Caki2 (cell line): ENCODE results near the gene PCDHGB2. TPM values are rescaled to one million over a fixed set of nuclear protein-coding genes. Genes with fewer than 3 reads are reported as not detected.
"Not testable (repeated sequence)": the region's sequence is repeated elsewhere in the genome, so short reads cannot be mapped to it uniquely, and the experiment has no call there.

Experiments
- DNase-seq: peaks from one replicate; pipeline ENCODE4 v3.0.0-alpha.2; 2015; ENCODE audit warnings: low read depth
- in situ Hi-C: cut with HindIII; loops from 2 replicates; pipeline ENCODE4 v1.10.0; 2016; ENCODE audit warnings: low sequenced_read_pairs, low pct_unique_long_range_greater_than_20kb, mixed read lengths
- total RNA-seq: library from RNA; depleted of rRNA; stranded (reverse); fragments of >200 nt; shearing (Covaris generic); gene quantifications from 2 replicates; pipeline ENCODE4 v1.2.3, GENCODE V29; 2014; ENCODE audit warnings: low replicate concordance

The PCDHGB2 gene
- total RNA-seq, 1 experiment from 2014 or later = 0.34 TPM

DNA sequence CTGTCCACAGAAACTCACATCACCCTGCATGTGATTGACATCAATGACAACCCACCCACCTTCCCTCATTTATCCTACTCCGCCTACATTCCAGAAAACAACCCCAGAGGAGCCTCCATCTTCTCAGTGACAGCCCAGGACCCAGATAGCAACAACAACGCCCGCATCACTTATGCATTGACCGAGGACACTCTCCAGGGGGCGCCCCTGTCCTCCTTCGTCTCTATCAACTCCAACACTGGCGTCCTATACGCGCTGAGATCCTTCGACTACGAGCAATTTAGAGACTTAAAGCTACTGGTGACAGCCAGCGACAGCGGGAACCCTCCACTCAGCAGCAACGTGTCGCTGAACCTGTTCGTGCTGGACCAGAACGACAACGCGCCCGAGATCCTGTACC, 14.5 kb upstream of the PCDHGB2 start:
- no peak for DNase-seq
- in situ Hi-C loops = no loop called here

DNA sequence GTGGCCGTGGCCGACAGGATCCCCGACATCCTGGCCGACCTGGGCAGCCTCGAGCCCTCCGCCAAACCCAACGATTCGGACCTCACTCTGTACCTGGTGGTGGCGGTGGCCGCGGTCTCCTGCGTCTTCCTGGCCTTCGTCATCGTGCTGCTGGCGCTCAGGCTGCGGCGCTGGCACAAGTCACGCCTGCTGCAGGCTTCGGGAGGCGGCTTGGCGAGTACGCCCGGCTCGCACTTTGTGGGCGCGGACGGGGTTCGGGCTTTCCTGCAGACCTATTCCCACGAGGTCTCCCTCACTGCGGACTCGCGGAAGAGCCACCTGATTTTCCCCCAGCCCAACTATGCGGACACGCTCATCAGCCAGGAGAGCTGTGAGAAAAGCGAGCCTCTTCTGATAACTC, 13.8 kb upstream of the PCDHGB2 start:
- DNase-seq, in situ Hi-C loops: not testable (repeated sequence)

DNA sequence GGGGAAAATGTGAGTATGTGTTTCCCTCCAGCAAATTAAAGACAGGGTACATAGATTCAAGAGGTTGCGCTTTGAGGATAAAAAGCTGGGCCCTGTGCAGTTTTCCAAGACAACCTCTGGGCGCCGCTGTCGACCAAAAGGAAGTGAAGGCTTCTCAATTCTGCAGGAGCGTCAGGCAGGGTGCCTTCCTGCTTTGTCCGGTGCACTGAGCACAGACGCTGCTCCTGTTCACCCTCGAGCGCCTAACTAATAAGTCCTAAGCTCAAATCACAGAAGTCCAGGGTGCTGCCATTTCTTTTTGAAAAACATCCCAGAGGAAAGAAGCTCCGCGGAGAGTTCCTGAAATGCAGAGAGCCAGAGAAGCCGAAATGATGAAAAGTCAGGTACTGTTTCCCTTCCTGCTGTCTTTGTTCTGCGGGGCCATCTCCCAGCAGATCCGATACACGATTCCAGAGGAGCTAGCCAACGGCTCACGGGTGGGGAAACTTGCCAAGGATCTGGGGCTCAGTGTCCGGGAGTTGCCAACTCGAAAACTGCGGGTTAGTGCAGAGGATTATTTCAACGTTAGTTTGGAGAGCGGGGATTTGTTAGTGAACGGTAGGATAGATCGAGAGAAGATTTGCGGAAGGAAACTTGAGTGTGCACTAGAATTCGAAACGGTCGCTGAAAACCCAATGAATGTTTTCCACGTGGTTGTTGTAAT, 9.7 kb upstream of the PCDHGB2 start, which contains the start of gene PCDHGB1:
TSS of gene PCDHGB1 (plus strand) at position 183 of the 703 bp plus-strand sequence. CDS start at position 345, 162 bp downstream.
- DNase-seq = no peak
- in situ Hi-C loops = no loop called here

DNA sequence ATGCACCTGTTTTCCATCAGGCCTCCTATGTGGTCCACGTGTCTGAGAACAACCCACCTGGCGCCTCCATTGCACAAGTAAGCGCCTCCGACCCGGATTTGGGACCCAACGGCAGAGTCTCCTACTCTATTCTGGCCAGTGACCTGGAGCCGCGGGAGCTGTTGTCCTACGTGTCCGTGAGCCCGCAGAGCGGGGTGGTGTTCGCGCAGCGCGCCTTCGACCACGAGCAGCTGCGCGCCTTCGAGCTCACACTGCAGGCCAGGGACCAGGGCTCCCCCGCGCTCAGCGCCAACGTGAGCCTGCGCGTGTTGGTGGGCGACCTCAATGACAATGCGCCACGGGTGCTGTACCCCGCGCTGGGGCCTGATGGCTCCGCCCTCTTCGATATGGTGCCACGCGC, 8.2 kb upstream of the PCDHGB2 start:
- in situ Hi-C loops = no loop called here
- DNase-seq = no peak

DNA sequence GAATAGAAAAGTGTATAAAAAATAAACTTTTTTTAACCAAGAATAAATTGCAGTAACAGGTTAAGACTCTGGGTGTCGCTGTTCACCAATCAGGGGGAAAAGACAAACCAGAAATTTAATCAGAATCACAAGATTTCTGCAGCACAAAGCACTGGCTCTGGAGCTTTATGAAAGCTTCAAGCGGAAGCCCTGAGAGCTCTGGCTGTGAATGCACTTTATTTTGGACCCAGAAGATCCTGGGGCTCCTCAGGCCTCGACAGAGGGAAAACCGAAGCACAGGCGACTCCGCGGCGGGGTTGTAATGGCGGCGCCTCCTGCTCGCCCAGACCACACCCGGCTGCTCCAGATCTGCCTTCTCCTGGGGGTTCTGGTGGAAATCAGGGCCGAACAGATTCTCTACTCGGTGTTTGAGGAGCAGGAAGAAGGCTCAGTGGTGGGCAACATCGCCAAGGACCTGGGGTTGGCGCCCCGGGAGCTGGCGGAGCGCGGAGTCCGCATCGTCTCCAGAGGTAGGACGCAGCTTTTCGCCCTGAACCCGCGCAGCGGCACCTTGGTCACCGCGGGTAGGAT, 4.8 kb upstream of the PCDHGB2 start, which contains the start of gene PCDHGA4:
TSS of gene PCDHGA4 (plus strand) at position 122 of the 570 bp plus-strand sequence. CDS start at position 209, 87 bp downstream.
- DNase-seq = no peak
- in situ Hi-C loops = no loop called here

DNA sequence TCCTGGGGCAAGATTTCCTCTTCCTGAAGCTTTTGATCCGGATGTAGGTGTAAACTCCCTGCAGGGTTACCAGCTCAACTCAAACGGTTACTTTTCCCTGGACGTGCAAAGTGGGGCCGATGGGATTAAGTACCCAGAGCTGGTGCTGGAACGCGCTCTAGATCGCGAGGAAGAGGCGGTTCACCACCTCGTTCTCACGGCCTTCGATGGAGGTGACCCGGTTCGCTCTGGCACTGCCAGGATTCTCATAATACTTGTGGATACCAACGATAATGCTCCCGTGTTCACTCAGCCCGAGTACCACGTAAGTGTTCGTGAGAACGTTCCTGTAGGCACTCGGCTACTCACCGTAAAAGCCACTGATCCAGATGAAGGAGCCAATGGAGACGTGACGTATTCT, 4.2 kb upstream of the PCDHGB2 start:
- DNase-seq = no peak
- in situ Hi-C loops = no loop called here

DNA sequence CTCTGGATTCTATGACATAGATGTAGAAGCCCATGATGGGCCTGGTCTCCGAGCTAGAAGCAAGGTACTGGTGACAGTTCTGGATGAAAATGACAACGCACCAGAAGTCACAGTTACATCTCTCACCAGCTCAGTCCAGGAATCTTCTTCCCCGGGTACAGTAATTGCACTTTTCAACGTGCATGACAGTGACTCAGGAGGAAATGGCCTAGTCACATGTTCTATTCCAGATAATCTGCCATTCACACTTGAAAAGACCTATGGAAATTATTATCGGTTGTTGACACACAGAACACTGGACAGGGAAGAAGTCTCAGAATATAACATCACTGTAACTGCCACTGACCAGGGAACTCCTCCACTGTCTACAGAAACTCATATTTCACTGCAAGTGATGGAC, 3.7 kb upstream of the PCDHGB2 start:
- in situ Hi-C loops = no loop called here
- no peak for DNase-seq

DNA sequence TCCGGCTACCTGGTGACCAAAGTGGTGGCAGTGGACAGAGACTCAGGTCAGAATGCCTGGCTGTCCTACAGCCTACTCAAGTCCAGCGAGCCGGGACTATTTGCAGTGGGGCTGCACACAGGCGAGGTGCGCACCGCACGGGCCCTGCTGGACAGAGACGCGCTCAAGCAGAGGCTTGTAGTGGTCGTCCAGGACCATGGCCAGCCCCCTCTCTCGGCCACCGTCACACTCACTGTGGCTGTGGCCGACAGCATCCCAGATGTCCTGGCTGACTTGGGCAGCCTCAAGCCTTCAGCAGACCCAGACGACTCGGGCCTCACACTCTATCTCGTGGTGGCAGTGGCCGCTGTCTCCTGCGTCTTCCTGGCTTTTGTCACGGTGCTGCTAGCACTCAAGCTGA, 2.8 kb upstream of the PCDHGB2 start:
- DNase-seq = no peak
- in situ Hi-C loops = no loop called here

DNA sequence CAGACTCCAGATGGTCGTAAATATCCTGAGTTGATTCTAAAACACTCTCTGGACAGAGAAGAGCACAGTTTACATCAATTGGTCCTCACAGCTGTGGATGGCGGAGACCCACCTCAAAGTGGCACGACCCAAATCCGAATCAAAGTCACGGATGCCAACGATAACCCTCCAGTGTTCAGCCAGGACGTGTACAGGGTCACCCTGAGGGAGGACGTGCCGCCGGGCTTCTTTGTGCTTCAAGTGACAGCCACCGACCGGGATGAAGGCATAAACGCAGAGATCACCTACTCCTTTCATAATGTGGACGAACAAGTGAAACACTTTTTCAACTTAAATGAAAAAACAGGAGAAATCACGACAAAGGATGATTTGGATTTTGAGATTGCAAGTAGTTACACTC, 891 bp downstream of the PCDHGB2 start:
- in situ Hi-C loops = no loop called here
- no peak for DNase-seq

DNA sequence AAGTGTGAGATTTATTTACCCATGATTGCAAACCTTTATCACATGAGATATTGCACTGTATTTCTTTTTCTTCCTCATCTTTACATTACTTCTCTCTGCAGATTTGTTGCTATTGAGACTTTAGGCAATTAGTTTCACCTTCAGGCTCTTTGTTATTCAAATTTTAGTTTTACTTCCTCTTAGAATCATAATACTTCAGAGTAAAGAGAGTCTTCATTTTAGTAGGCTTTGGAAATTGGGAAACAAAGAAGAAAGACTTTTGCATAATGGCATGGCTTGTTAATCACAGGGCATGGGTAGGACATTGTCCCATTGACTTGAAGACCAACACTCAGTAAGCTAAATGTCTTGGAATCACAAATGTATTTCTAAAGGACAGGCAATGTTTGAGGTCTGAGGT, 2.9 kb downstream of the PCDHGB2 start:
- in situ Hi-C loops = no loop called here
- DNase-seq = no peak

DNA sequence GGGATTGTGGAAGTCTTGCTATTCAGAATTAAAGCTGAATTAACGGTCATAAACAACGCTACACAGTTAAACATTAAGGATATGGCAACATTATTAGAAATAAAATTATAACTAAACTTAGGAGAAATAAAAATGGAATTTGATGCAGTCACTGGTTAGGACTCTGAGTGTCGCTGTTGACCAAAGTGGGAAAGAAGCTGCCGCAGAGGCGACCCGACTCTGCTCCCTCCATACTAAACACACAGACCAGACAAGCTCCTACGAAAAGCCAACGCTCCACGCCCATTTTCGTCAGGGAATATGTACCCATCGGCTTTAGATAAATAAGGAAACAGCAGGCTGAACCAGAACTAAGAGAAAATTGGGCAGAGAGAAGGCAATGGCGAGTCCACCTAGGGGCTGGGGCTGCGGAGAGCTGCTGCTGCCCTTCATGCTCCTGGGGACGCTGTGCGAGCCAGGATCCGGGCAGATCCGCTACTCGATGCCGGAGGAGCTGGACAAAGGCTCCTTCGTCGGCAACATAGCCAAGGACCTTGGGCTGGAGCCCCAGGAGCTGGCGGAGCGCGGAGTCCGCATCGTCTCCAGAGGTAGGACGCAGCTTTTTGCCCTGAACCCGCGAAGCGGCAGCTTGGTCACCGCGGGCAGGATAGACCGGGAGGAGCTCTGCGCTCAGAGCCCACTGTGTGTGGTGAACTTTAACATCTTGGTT, 4.3 kb downstream of the PCDHGB2 start, which contains the start of gene PCDHGA5:
TSS of gene PCDHGA5 (plus strand) at position 211 of the 709 bp plus-strand sequence. CDS start at position 380, 169 bp downstream.
- in situ Hi-C loops = no loop called here

DNA sequence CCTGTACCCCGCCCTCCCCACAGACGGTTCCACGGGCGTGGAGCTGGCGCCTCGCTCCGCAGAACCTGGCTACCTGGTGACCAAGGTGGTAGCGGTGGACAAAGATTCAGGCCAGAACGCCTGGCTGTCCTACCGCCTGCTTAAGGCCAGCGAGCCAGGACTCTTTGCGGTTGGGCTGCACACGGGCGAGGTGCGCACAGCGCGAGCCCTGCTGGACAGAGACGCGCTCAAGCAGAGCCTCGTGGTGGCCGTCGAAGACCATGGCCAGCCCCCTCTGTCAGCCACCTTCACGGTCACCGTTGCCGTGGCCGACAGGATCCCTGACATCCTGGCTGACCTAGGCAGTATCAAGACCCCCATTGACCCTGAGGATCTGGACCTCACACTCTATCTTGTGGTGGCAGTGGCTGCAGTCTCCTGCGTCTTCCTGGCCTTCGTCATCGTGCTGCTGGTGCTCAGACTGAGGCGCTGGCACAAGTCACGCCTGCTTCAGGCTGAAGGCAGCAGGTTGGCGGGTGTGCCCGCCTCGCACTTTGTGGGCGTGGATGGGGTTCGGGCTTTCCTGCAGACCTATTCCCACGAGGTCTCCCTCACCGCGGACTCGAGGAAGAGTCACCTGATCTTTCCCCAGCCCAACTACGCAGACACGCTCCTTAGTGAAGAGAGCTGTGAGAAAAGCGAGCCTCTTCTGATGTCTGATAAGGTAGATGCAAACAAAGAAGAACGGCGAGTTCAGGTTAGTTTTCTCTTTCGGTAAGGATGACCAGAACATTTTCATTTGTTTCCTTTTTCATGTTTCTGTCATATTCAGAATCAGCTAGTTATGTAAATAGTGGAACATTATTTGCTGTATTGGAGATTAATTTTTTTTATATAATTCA, 6.5 kb downstream of the PCDHGB2 start:
- DNase-seq = no peak
- in situ Hi-C loops = no loop called here

More for the DNA sequence above, 4.3 kb downstream of the PCDHGB2 start, which contains the start of gene PCDHGA5:
- DNase-seq = no peak

DNA sequence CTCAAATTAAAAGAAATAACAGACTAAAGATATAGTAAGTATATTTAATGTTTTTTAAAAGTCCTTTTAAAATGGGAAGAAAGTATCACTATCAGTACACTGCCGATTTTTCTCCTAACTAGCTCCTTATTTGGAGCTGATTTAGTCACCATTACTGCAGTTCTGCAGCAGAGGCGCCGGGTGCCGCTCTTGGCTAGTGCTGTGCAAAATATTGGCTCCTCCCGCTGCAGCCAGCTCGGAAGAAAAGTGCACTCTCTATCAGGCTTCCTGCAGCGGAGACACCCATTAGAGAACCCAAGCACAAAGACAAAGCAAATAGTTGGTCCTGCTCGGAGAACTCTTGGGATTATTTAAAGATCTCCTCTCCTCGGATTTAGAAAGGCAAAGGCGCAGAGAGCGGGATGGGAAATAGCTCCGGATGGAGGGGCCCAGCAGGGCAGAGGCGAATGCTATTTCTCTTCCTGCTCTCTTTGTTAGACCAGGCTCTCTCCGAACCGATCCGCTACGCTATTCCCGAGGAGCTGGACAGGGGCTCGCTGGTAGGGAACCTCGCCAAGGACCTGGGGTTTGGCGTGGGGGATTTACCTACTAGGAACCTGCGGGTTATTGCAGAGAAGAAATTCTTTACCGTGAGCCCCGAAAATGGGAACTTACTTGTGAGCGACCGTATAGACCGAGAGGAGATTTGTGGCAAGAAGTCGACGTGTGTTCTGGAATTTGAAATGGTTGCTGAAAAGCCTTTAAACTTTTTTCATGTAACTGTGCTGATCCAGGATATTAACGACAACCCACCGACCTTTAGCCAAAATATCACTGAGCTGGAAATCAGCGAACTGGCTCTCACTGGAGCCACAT, 10.4 kb downstream of the PCDHGB2 start, which contains the start of gene PCDHGB3:
TSS of gene PCDHGB3 (plus strand) at position 249 of the 855 bp plus-strand sequence. CDS start at position 402, 153 bp downstream.
- no peak for DNase-seq
- in situ Hi-C loops = no loop called here

DNA sequence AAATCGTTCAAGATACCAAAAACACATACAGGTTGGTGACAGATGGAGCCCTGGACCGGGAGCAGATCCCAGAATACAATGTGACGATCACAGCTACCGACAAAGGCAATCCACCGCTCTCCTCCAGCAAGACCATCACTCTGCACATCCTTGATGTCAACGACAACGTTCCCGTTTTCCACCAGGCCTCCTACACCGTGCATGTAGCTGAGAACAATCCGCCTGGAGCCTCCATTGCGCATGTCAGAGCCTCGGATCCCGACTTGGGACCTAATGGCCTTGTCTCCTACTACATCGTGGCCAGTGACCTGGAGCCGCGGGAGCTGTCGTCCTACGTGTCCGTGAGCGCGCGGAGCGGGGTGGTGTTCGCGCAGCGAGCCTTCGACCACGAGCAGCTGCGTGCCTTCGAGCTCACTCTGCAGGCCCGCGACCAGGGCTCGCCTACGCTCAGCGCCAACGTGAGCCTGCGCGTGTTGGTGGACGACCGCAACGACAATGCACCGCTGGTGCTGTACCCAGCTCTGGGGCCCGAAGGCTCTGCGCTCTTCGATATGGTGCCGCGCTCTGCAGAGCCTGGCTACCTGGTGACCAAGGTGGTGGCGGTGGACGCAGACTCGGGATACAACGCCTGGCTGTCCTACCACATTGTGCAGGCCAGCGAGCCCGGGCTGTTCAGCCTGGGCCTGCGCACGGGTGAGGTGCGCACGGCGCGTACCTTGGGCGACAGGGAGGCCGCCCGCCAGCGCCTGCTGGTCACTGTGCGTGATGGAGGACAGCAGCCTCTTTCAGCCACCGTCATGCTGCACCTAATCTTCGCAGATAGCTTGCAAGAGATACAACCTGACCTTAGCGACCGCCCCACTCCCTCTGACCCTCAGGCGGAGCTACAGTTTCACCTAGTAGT, 12.0 kb downstream of the PCDHGB2 start:
- DNase-seq = no peak
- in situ Hi-C loops = no loop called here

DNA sequence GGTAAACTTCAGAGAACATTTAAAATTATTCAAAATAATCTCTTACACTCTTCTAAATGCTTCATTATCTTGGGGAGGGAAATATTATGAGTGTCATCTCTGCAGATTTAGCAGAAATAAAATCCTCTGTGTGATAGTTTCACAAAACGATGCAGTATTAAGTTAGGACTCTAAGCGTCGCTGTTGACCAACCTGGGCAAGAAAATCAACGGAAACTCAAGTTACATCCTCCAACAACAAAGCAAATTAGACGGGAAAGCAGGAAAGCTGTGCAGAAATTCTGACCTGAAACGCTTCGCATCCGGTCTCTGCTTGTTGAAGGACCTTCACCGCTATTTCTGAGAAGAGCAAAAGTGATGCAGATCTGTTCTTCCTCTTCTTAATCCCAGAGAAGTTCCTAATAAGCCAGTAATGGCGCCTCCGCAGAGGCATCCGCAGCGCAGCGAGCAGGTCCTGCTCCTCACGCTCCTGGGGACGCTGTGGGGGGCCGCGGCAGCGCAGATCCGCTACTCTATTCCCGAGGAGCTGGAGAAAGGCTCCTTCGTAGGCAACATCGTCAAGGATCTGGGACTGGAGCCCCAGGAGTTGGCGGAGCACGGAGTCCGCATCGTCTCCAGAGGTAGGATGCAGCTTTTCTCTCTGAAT, 14.0 kb downstream of the PCDHGB2 start, which contains the start of gene PCDHGA6:
TSS of gene PCDHGA6 (plus strand) at position 219 of the 645 bp plus-strand sequence. CDS start at position 412, 193 bp downstream.
- DNase-seq = no peak
- in situ Hi-C loops = no loop called here

DNA sequence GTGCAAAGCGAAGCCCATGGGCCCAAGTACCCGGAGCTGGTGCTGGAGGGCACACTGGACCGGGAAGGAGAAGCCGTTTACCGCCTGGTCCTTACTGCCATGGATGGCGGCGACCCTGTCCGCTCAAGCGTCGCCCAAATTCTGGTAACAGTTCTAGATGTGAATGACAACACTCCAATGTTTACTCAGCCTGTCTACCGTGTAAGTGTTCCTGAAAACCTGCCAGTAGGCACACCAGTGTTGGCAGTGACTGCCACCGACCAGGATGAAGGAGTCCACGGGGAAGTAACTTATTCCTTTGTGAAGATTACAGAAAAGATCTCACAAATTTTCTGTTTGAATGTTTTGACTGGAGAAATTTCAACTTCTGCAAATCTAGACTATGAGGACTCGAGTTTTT, 14.8 kb downstream of the PCDHGB2 start:
- in situ Hi-C loops = no loop called here
- DNase-seq = no peak
